GM12801 (cell line): ENCODE results near the gene RRP15.

Source experiments
- TF ChIP-seq, protein P1 (sequence below): IDR thresholded peaks from one replicate; pipeline ENCODE4 v1.5.1; 2011; ENCODE audit warnings: control low read depth; ENCODE audit not compliant: insufficient read length; ENCODE audit errors: extremely low read depth

The RRP15 gene

DNA sequence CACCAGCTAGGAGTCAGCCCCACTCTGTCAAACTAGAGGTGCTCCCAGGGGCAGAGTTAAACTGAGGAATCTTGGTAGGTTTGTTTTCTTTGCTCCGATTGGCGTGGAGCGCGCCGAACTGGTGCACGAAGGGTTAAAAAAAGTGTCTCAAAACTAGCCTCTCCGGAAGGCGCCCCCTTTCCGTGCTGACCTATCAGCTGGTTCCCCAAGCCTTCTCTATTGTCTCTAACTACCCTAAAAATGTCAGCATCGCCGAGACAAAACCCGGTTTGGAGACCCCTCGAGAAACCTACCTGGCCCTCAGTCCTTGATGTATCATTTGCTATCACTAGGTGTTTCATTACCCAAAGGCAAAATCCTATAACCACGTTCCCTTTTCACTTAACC, 62.2 kb downstream of the RRP15 start:
- TF ChIP-seq, protein P1, sequence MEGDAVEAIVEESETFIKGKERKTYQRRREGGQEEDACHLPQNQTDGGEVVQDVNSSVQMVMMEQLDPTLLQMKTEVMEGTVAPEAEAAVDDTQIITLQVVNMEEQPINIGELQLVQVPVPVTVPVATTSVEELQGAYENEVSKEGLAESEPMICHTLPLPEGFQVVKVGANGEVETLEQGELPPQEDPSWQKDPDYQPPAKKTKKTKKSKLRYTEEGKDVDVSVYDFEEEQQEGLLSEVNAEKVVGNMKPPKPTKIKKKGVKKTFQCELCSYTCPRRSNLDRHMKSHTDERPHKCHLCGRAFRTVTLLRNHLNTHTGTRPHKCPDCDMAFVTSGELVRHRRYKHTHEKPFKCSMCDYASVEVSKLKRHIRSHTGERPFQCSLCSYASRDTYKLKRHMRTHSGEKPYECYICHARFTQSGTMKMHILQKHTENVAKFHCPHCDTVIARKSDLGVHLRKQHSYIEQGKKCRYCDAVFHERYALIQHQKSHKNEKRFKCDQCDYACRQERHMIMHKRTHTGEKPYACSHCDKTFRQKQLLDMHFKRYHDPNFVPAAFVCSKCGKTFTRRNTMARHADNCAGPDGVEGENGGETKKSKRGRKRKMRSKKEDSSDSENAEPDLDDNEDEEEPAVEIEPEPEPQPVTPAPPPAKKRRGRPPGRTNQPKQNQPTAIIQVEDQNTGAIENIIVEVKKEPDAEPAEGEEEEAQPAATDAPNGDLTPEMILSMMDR = no peak

DNA sequence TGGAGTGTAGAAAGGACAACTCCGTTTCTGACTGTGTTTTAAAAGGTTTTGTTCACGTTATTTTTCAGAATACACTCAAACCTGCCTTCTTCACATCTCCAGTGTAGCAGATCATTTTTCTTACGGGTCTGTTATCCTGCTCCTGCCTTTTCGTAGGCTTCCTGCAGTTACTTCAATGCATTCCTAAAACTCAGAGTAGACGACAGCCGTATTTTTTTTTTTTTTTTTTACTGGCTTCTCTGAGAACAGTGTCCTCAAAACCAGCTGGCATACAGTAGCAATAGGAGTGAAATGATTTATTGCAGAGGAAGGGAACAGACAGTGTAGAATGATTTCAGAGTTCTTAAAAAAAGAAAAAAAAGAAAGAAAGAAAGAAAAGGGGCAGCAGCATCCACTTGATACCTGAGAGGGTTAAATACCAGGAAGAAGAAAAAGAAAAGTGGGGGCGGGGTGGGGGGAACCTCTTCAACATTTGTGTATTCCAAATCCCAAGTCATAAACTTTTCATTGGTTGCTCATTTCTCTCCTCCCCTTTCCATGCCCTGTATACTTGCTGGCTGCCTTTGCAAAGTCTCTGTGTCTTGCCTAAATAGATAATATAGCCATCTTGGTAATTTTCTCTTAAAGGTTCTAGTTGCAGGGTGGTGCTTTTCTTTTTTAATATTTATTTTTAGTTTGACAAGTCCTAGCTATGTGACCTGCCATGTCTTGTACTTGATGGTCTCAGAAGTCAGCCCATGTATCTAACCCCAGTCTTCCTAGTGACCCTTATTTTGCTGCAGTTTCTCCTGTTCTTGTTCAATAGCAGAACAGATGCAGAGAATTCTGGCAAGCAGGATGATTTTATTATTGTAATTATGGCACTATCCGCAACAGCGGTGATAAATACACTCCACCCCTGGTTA, 62.9 kb downstream of the RRP15 start:
- TF ChIP-seq, protein P1 = no peak

DNA sequence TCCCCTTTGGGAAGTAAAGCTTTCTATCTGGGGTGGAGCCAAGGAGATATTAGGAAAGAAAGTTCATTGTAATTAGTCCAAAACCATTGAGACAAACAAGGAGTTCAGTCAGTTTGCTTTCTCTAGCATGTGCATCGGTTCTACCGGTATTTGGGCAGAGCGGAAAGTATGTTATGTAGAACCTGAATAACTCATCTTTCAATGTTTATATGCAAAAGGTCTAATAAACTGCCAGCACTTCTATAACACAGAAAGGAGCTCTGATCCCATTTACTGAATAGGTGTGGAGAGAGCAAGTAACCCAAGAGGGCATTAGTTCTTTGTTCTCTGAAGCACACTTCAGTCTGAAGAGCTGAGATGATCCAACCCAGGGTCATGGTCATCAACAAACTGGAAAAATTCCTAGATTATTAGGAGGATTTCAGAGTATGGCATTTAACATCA, 63.6 kb downstream of the RRP15 start:
- TF ChIP-seq, protein P1 = no peak

DNA sequence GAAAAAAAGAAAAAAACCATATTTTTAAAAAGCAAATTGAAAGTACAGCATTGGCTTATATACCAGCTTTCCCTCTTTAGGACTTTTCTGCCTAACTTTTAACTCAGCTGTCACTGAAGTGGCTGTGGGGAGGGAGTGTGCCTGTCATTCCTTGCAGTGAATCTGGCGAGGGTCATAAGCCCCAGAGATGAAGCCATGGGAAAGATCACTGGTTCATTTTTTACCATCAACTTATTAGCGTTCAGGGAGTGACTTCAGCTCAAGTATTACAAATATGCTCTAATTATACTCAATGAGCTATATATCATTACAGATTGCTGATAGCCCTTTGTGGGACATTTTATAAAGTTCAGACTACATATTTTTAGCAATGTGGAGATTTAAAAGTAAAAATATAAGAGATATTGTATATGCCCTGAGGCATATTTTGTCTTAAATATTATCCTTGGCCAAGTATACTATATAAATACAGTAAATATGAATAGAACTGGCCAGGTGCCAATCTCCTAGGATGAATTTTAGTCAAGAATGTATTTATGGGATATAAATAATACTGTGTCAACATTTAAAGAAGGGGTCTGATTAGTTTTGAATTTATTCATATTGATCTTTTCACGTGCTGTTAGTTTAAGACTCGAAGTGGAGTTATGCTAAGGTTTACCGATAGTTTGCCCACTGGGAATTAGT, 64.4 kb downstream of the RRP15 start:
- TF ChIP-seq, protein P1 = no peak

DNA sequence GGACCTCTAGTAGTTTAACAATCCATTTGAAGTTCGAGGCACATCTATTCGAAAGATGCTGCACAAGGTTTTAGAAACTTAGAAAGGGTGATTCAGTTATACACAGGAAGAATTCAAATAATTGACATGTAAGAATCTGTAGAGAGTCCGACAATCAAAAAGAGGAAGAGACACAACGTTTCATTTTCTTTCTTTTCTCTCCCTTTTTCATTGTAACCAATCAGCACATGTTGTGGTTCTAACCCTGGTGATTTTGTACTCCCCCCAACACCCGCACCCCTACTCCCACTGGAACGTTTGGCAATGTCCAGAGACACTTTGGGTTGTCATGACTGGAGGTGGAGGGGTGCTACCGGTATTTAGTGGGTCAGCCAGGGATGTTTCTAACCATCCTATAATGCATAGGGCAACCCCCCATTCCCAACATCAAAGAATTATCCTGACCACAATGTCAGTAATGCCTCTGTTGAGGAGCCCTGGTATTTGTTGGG, 65.0 kb downstream of the RRP15 start:
- TF ChIP-seq, protein P1 = no peak

DNA sequence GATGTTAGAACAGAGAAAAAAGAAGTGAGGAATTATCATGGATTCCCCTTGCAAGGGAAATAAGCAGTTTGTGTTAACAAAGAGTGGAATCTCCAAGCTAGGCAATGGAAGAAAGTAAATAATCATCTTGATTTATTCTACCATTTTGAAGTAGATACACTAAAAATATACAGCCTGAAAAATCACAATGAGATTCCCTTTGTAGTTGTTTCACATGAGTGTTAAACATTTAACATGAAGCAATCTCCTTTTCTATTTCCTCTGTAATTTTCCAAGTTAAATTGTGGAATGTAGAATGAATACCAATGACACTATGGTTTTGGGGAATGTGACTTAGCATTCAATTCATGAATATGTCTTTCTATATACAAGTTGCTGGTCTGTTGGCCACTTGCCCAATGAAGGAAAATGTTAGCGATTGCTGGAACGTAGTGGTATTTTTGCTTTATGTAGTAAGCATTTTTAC, 65.7 kb downstream of the RRP15 start:
- TF ChIP-seq, protein P1 = no peak

DNA sequence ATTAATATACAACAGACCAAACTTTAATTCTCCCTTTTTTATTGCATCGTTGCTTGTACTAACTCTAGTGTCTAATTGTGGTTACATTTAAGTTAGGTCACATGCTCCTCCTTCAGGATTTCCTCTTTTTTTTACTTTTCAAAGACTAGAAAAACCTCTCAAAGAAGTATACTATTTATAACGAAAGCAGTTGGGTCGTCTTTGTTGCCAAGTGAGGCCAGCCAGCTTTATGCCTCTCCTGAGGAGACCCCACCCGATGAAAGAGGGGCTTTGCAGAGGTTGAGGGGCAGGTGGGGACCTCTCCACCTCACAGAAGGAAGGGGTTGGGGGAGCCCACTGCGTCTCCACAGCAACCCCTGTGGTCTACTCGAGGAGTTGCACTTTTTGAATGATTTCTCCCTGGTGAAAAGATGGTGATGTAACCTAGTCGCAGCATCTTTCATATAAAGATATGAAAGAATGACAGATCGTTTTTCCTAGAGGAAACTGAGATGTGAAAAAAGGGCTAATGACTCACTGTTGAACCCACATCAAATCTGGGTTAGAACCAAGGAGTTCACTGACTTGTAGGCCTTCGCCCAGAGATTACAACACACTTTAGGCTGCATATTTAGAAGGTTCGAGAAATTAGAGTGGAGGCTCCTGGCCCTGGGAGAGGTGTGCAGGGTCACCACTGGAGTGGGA, 66.4 kb downstream of the RRP15 start:
- TF ChIP-seq, protein P1 = no peak
